GM18505 (cell line): ENCODE results near the gene RXRG.
"Not testable (repeated sequence)": the region's sequence is repeated elsewhere in the genome, so short reads cannot be mapped to it uniquely, and the experiment has no call there.

Experiments used
- ATAC-seq: cut with Tn5 transposase; IDR thresholded peaks from one replicate; pipeline ENCODE4 v1.9.1; 2021; ENCODE audit not compliant: unreplicated experiment
- POLR2A ChIP-seq: IDR thresholded peaks from 4 replicates; pipeline ENCODE4 v1.6.1; 2011; ENCODE audit warnings: borderline replicate concordance; ENCODE audit not compliant: insufficient read depth, insufficient read length; ENCODE audit errors: extremely low read depth

Gene RXRG

DNA sequence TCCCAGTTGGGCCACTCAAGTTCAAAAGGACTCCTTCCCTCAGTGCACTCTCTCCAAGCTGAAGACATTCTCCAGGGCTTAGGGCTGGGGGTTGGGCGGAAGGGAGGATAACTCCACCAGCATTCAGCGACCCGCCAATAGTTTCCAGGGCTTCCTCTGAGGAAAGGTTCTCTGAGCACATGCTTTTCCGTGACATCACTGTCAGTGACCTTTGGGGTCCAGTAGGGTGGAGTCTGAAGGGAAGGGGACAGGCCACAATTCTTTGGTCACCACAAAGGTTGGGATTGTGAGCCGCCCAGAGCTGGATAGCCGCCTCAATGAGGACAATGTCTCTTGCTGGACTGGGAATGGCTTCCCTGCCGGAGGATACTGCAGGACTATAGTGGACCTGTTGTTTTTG is 22.8 kb upstream of the RXRG start:
- no peak for ATAC-seq
- no peak for TF ChIP-seq POLR2A

DNA sequence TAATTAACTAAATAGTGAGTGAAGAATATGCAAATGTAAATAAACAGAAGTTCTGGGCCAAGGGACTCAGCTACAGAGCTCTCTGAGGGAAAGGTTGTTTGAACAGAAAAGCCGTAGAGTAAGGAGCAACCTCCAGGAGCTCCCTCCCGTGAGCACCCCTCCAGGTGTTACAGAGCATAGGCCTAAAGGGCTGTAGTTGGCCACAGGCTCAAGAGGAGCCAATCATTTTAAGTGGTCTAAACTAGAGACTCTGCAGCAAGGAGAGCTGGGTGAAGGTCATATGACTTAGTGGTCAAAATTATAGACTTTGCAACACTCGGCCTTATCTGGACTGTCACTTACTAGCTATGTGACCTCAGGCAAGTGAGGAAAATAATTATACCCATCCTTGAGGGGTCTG is 19.1 kb upstream of the RXRG start:
- no peak for TF ChIP-seq POLR2A

DNA sequence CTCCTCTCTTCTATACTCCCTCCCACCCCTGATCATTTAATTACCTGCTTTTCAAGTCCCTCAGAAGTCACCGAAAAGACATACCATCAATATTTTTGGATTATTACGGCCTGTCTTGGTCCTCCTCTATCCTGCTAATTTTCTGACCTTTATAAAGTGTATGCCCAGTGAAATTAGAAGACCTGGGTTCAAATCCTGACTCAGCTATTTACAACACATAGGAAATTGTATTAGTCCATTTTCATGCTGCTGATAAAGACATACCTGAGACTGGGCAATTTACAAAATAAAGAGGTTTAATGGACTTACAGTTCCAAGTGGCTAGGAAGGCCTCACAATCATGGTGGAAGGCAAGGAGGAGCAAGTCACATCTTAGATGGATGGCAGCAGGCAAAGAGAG is 14.8 kb upstream of the RXRG start:
- ATAC-seq = not testable (repeated sequence)

More for the DNA sequence above, 19.1 kb upstream of the RXRG start:
- no peak for ATAC-seq

DNA sequence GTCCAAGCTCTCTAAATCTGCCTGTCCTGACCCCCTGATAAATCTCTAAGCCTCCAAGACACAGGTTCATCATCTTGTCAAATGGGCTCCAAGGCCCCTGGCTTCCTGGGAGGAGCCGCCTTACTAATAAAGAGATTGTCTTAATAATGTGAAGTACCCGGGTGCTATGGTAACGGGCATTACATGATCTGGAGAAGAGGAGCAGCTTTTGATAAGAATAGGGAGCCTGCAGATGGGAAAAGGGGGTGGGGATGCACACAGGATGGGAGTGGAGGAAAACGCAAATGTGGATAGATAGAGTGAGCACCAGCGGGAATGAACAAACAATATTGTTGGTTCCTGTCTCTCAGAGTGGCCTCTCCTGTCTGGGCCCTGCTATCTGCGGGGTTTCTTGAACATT is 11.9 kb upstream of the RXRG start:
- ATAC-seq = no peak
- TF ChIP-seq POLR2A = no peak

DNA sequence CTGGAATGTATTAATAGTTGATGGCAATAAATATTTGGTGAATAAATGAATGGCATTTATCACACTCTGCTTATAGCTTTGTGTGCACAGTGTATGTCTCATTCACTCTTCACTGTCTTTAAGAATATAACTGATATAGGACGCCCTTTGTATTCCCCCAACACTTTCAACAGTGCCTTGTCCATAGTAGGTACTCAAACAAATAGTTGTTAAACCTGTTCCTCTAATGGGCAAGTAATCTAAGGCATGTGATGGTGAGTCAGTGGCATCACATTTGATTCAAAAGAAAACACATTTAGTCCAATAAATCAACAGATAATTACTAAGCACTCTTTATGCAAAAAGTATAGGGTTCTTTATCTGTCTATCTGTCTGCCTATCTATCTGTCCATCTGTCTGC is 11.2 kb upstream of the RXRG start:
- TF ChIP-seq POLR2A = no peak
- ATAC-seq = no peak

DNA sequence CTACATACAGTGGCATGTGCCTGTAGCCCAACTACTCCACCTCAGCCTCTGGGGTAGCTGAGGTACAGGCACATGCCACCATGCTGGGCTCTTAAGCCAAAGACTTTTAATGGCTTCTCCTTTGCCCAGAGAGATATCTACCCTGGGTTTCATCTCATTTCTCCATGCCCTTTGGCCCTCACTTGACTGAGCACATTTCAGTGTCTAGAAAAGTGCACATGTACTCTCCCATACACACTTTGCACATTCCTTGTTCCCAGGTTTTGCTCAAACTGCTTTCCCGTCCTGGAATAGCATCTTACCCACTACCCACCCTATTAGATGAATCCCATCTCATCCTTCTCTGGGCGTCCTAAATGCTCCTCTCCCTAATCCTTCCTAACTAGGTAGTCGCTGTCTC is 10.2 kb upstream of the RXRG start:
- no peak for ATAC-seq
- no peak for TF ChIP-seq POLR2A

DNA sequence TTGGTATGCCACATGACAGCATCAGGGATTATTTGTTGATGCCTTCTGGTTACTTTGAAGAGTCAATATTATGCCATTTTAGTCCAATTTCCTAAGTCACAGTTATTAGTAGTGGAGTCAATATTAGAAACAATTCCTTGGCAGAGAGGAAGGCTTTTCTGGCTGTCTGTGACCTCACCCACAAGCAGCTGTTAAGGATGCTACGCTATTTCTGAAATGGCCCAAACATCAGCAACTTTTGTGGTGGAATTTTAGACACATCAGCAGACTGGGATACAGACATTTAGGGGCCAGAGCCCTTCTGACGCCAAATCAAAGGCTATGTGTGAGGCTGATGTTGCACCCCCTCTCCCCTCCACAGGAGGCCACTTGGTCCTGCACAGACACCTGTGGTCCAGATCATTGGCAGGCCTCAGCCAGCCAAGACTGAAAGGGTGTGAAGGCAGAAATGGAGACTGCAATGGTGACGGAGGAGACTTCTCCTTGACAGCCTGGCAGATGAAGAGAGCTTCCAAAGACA is 9.2 kb upstream of the RXRG start:
- no peak for ATAC-seq
- no peak for TF ChIP-seq POLR2A

DNA sequence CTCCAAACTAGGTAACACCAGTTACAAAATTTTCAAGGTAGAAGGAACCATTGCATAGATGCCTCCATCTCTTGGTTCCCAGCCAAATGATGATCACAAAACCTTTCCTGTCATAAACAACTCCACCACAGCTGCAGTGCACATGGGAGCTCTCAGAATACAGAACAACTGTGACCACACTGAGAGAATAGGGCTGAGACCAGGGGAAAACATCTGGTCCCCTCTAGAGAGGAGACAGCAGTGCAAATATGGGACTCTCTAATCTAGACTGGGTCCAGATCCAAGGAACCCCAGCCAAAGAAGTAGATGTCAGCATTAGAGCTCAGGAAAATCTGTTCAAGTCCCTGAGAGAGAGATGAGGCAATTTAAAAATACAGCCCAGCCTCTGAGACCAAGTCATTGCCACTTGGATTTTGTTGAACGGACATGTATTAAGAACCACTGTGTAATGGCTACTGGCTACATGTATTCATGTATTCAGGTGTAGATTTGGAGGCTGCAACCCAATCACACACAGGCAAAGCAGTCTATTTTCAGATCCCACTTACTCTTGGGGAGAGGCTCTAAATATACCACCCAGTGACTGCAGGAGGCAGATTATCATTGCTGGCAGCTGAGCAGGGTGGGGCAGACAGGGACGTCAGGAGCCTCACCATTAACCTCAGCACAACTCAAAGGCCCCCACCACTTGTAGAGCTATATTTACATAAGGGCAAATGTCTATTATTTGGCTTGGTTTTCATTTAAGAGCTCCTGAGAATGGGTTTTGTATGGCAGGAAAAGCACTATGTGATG is 7.6 kb upstream of the RXRG start:
- TF ChIP-seq POLR2A = no peak
- ATAC-seq = no peak

DNA sequence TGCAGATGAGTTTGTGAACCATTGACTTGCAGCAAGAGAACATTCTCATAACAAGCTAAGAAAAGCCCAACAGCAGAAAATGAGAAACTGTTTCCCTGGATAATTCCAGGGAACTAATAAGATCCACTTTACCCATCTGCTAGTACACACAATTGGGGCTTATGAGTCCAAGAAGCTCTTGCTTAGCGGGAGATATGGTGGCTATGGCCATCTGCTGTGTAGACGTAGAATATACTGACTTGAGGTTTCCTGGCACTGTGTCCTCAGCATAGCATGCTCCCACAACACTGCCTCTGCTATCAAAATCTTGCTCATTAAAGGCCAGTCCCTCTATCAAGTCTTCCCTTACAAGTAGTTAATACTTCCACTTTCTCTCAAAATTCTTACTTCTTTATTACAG is 6.8 kb upstream of the RXRG start:
- TF ChIP-seq POLR2A = no peak
- no peak for ATAC-seq

DNA sequence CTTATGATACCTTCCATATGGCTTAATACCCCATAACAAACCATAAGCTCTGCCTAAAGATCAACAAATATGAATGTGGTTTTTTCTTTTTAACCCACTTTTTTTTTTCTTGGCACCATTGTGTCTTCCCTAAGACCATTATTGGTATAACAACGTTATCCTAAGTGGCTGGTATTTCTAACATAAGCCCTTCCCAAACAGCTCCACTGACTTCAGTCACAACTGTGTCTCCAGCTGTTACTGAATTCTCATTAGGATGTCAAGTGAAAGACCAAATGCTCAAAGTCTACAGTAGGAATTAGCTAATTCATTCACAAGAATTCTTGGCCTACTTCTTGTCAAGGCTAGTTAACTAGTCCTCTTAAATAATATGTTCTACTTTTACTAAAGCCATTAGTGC is 4.2 kb upstream of the RXRG start:
- TF ChIP-seq POLR2A = no peak
- no peak for ATAC-seq

DNA sequence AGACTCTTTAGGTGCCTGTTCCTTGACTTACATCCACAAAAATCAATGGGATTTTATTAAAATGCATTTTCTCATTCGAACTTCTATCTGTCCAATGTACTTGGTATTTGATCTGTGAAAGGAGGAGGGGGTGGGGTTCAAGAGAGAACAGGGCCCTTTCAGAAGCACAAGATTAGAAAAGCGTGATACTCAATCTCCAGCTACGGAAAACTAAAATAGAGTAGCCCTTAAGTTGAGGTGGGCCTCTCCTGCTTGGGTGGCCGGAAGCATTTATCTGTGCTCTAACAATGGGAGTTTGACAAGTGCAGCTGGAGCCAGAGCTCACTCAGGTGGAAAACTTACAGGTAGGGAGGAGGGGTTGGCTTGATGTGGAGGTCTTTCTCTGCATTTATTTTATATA is 462 bp upstream of the RXRG start:
- TF ChIP-seq POLR2A = no peak
- ATAC-seq = no peak

DNA sequence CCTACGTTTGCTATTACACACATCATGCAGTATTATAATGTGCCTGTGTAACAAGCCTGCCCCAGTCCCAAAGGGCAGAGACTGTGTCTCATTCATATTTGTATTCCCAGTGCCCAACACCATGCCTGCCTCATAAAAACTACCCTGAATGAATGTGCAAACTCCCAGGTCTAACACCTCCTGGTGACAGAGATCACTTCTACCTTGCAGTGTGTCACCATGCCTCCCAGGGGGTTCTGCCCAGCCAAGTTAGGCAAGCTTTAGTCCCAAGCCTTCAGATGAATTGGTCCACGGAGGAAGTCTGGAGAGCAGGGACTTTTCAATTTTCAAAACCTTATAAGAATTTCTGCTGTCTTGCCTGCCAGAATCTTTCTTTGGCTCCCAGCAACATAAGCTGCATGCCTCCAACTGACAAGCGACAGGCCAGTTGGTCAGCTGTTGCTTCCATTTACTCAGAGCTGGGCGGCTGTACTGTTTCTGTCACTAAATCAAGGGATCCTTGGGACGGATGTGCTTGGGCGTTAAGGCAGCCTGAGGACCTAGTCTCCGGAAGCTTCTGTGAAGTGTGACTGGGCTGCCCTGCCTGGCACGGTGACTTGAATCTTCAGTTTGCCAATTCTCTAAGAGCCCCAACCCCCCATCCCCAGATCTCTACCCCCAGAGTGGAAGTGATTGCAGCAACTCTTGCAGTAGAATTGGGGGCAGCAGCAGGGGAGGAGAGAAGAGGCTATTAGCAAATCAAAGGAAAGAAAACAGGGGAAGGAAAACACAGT is 1.2 kb downstream of the RXRG start:
- no peak for TF ChIP-seq POLR2A
- ATAC-seq = no peak

DNA sequence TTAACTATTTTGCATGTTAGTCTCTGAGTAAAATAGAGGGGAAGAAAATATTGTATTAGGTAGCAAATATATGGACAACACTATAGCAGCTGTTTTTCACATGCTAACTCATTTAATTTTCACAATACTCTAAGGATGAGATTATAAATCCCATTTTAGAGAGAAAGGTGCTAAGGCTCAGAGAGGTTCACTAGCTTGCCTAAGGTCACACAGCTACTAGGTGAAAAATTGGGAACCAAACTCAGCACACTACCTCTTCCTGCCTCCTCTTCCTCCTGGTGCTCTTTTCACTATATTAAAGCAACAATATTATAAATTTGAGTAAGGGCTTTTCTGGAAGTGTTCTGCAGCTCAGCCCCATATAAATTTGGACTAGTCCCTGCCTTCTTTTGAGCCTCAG is 2.3 kb downstream of the RXRG start:
- no peak for ATAC-seq
- no peak for TF ChIP-seq POLR2A

DNA sequence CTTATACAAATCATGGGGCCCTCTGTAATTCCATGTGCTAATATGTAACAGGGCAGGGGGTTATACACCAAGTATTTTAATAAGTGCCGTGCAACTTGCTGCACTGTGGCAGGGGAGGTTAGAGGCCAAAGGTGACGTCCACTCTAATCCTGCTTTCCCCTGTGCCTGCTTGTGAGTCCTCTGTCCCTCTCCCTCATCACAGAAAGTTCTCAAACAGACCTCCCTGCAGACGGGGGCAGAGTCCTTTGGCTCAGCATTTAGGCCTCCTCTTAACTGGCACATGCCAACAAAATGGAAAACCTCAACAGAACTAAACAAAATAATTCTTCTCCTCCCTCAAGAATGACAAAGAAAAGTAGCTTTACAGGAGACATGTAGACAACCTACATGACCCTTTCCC is 2.9 kb downstream of the RXRG start:
- no peak for ATAC-seq
- no peak for TF ChIP-seq POLR2A
